Nucleus accumbens (tissue), 56 donors: ENCODE measurements around the gene NCKAP5.

Source experiments
- DNase-seq, 56 donors: peaks; one replicate each; lab custom pipeline; 2025; lab: John Stamatoyannopoulos, UW

NCKAP5 gene

DNA sequence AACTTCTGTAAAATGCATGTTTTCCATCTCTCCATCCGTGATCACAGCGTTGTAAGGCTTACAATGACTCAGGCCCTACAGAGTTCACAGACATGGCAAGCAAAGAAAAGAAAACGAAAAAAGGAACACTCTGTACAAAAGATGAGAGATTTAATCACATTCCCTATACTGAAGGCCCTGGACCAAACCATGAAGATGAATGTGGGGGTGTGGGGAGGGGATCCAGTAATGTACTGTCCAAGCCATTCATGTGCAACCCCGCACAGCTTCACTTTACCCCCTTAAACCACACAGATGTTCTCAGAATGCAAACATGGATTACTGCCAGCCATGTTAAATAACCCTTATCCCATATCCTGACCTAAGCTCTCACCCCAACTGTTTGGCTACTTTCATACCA lies 391.1 kb downstream of the NCKAP5 start:
- DNase-seq: no peak

- DNase-seq: no peak
Observed at GRCh38 chr2:133175926-133176325, 392.3 kb downstream of the NCKAP5 start.

DNA sequence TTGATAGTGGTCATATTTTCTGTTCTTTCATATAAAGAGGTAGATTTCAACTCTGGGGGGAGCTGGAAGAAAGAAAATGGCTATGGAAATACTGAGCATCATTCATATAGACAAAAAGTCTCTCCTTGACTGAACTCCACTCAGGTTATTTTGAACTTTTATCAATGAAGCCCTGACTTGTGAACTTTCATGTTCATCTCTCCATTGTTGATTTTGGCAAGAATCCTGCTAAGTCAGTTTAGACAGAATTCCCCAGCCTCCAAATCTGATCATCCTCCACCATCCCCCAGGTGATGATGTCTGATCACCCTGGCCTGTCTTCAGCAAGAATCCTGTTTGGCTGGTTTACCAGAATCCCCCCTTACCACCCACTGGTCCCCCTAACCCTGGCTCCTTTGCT lies 395.0 kb downstream of the NCKAP5 start:
- no peak for DNase-seq

DNA sequence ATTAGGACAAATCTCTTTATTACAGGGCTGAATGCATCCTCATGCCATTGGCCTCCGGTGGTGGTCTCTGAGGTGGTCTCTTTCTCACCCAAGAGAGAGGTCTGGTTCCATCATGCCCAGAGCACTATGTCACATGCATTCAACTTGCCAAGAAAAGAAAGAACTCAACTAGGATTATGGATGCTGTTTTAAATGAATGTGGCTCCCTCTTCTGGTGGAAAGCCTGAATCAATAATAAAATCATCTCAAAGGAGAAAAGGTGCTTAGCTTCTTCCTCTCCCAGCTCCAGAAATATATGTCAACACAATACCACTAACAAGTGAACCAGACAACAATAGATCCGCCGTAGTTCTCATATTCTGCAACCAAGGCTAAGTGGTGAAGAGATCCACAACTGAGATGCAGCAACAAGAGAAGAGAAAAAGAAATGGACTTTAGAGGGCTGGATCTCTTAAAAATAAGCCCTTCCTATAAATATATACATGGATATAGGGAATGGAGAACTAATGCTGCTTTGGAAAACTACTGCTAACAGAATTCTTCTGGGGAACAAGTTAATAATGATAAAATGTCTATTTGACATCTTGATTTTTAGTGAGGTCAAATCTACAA lies 396.8 kb downstream of the NCKAP5 start:
- peak in 3 of 56 donors; percentile 2 to 6 (median 4) for DNase-seq

DNA sequence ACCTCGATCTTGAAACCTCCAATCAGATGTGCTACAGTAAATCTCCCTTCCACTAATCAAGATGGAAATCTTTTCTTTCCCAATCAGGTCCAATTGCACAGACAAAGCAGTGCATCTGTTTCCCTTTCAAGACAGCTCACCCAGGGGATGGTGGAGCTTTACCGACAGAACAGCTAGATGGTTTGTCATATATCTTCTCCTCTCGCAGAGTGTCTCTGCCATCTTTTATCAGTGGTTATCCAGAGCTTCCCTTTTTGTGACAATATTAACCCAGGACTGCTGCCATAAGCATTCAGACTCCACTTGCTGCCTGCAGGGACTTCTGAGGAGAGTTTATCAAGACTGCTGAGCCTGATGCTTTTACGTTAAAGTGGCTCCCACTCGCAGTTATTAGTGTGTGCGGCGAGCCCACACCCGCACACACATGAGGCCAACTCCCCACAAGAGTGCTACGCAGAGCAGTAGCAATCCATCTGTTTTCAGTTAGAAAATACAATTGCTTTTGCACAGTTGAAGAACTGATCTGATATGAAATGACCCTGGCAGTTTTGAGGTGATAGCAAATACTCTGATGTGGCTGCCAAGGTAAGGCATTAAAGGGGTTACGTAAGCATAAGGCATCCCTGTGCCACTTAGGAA lies 398.9 kb downstream of the NCKAP5 start:
- DNase-seq: no peak

DNA sequence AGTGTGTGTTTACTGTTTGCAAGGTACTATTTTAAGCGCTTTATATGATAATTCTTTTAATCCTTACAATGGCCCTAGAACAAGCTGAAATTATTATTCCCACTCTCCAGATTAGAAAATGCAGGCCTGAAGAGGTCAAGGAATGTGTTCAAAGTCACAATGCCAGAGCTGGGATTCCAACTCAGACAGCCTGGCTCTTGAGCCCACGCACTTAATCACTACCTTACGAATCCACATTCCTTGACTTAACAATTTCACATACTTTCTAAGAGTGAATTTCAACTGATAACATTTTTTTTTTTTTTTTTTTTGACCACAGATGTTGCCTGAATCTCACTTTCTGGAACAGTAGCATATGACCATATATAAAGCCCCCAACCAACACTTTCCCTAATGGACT lies 400.3 kb downstream of the NCKAP5 start:
- DNase-seq: no peak

GRCh38 chr2:133167223-133167622 lies 401.0 kb downstream of the NCKAP5 start:
- no peak for DNase-seq

GRCh38 chr2:133166031-133166430 lies 402.2 kb downstream of the NCKAP5 start:
- no peak for DNase-seq

DNA sequence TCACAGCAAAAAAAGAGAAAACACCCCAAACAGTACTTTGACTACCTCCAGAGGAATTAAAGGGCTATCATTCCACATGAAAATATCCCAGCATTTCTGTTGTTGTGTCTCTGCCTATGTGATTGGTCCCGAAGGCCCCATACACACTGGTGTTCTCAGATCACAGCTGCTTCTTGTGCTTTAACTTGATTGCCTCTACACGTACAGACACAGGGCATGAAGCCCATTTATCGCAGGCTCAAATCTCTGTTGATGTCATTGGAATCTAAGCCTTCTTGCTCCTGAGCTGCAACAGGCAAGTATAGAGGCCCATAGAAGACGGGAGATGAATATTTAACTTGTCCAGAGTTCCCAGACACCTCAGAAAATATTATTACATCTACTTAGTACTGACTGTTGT lies 405.2 kb downstream of the NCKAP5 start:
- no peak for DNase-seq

- no peak for DNase-seq
Observed at GRCh38 chr2:133158442-133158841, 409.8 kb downstream of the NCKAP5 start.

- DNase-seq: no peak
Observed at GRCh38 chr2:133158024-133158423, 410.2 kb downstream of the NCKAP5 start.

- no peak for DNase-seq
Observed at GRCh38 chr2:133157141-133157540, 411.1 kb downstream of the NCKAP5 start.

DNA sequence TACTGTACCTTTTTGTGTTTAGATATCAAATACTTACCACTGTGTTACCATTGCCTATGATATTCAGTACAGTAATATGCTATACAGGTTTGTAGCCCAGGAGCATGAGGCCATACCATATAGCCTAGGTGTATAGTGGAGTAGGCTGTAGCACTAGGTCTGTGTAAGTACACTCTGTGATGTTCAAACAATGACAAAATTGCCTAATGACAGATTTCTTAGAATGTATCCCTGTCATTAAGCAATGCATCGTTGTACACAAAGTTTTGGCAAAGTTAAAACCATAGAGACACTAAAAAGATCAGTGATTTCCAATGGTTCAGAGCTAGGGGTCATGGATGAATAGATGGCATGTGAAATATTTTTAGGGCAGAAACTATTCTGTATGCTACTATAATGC lies 415.5 kb downstream of the NCKAP5 start:
- DNase-seq: no peak

- DNase-seq: no peak
Observed at GRCh38 chr2:133148187-133148586, 420.1 kb downstream of the NCKAP5 start.

- DNase-seq: no peak
Observed at GRCh38 chr2:133146893-133147292, 421.4 kb downstream of the NCKAP5 start.

- DNase-seq: no peak
Observed at GRCh38 chr2:133143645-133144044, 424.6 kb downstream of the NCKAP5 start.

- DNase-seq: no peak
Observed at GRCh38 chr2:133142087-133142486, 426.2 kb downstream of the NCKAP5 start.

- no peak for DNase-seq
Observed at GRCh38 chr2:133140620-133141019, 427.6 kb downstream of the NCKAP5 start.

DNA sequence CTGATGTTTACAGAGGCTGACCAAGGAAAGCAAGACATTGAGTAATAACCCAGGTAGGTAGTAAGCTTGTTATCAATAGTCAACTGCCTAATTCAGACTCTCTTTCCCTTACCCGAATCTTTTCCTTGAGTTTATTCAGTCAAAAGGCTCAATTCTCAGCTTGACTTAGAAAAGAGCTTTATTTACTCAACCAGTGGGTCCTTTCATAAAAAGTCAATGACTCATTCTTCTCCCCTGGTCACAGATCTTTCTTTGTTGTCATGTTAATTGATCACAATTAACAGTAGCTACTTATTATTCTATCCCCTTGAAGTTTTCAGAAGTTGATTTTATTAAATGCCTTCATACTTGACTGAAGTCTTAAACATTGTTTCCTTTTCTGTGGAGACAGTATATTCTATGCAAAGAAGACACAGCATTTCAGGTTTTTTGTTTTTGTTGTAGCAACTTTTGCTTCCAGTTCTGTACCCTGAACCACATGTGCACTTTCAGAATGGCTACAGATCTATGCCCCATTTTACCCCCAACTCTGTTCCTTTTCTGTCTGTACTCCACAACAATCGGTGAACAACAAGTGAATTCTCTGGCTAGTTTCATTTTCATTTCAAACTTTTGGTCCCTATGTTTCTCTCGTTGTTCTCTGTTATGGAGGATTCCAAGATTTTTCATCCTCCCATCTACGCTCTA lies 428.3 kb downstream of the NCKAP5 start:
- no peak for DNase-seq

DNA sequence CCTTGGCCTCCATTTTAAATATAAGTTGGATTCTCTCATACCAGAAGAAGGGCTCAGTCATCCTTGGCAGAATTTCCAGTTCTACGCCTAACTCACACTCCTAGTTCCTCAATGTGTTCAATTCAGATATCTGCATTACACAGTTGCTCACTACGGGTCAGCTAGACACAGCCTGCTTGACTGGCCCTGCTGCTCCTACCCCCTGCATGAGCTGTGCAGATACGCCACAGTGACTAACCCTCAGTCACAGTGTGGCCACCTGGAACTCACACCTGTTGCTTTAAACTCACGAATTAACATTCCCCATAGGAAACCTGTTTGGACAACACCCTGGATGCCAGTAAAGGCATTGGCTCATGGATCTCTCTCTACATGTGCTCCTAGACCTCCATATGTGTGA lies 429.6 kb downstream of the NCKAP5 start:
- no peak for DNase-seq

GRCh38 chr2:133135035-133135654 lies 433.1 kb downstream of the NCKAP5 start:
- DNase-seq: no peak
